Prostate gland (tissue), 2 donors: Measurements from ENCODE around the gene PLEKHD1. TPM values are rescaled to one million over a fixed set of nuclear protein-coding genes. Genes with fewer than 3 reads are reported as not detected.

ENCODE experiments used
- DNase-seq: peaks from one replicate; pipeline ENCODE4 v3.0.0-alpha.2; 2019; ENCODE audit warnings: low spot score
- H3K27ac ChIP-seq, 2 donors: fragments of 200-600 bp; sonication (generic); 2 replicates each; pipeline ENCODE4 v1.5.1; 2017 to 2019
- H3K27me3 ChIP-seq: fragments of 200-600 bp; sonication (generic); replicated peaks from 2 replicates; pipeline ENCODE4 v1.5.1; 2019; ENCODE audit not compliant: insufficient read depth
- H3K36me3 ChIP-seq, 2 donors: fragments of 200-600 bp; sonication (generic); 1 replicate in 1 of 2; 2 replicates in 1 of 2; pipeline versions ENCODE4 v1.5.1 to v1.8.1; 2017 to 2019
- H3K4me1 ChIP-seq: fragments of 200-600 bp; sonication (generic); replicated peaks from 2 replicates; pipeline ENCODE4 v1.5.1; 2019
- H3K4me3 ChIP-seq, 2 donors: fragments of 200-600 bp; sonication (generic); 2 replicates each; pipeline ENCODE4 v1.5.1; 2017 to 2019
- H3K9me3 ChIP-seq: fragments of 200-600 bp; sonication (generic); 2 replicates; pipeline ENCODE4 v1.5.1; 2017
- CTCF ChIP-seq, 4 experiments: fragments of 200-600 bp in 2 of 4; fragments of 450-650 bp in 2 of 4; sonication (generic) in 2 of 4; IDR thresholded peaks; 1 replicate in 3 of 4; 2 replicates in 1 of 4; pipeline ENCODE4 v1.5.1; 2016 to 2019; ENCODE audit warnings: antibody characterized with exemption in 4 of 4, mild to moderate bottlenecking in 2 of 4, moderate library complexity in 2 of 4
- POLR2A ChIP-seq: fragments of 450-650 bp; IDR thresholded peaks from one replicate; pipeline ENCODE4 v1.6.1; 2016; ENCODE audit warnings: antibody characterized with exemption, mild to moderate bottlenecking
- POLR2AphosphoS5 ChIP-seq: sonication (generic); formaldehyde crosslinking; IDR thresholded peaks from one replicate; pipeline ENCODE4 v1.6.1; 2017; ENCODE audit warnings: antibody characterized with exemption
- WGBS: methylation state at CpG from one replicate; pipeline ENCODE4 v1.1.5; 2018; 5-methylcytosine and 5-hydroxymethylcytosine counted together
- intact Hi-C: fragments of 100-400 bp; cut with DNase I; formaldehyde crosslinking; loops from one replicate; pipeline ENCODE4 v1.14.2; 2022
- total RNA-seq, 2 donors: library from RNA; depleted of rRNA; stranded (reverse); fragments of >200 nt; gene quantifications; one replicate each; pipeline ENCODE4 v1.1.0, GENCODE V29; 2016

PLEKHD1 gene
- total RNA-seq, 2 donors from 2014 or later = 0.27 to 0.40 TPM

- no peak overlapping the region for H3K4me3 ChIP-seq
- no peaks in the 10 kb centered on the region for H3K27me3 ChIP-seq
- no peak overlapping the region for H3K27ac ChIP-seq
- DNase-seq = no peak
- WGBS = 86% methylated on average over 3 of the region's 3 CpGs
- H3K4me1 ChIP-seq = no peaks in the 10 kb centered on the region
- H3K9me3 ChIP-seq = no peaks in the 10 kb centered on the region
- intact Hi-C loops = no loop called here
- no peaks in the 10 kb centered on the region for H3K36me3 ChIP-seq
- TF ChIP-seq CTCF (IDR thresholded peaks at IDR 0.05) (no peak), POLR2AphosphoS5 (no peak)
Observed at GRCh38 chr14:69529563-69529962, 45.0 kb downstream of the PLEKHD1 start.

- Histone ChIP-seq H3K4me3 (no peak overlapping the region), H3K27ac (no peak overlapping the region), H3K27me3 (no peaks in the 10 kb centered on the region), H3K4me1 (no peaks in the 10 kb centered on the region), H3K9me3 (no peaks in the 10 kb centered on the region), H3K36me3 (no peaks in the 10 kb centered on the region)
- intact Hi-C loops = no loop called here
- TF ChIP-seq POLR2A (no peak), CTCF (IDR thresholded peaks at IDR 0.05) (no peak), POLR2AphosphoS5 (no peak)
- no peak for DNase-seq
- 56% methylated on average over 4 of the region's 4 CpGs for WGBS
Observed at GRCh38 chr14:69530095-69530494, 45.6 kb downstream of the PLEKHD1 start.

- Histone ChIP-seq H3K36me3 (no peaks in the 10 kb centered on the region), H3K4me3 (no peak overlapping the region), H3K27me3 (no peaks in the 10 kb centered on the region), H3K9me3 (no peaks in the 10 kb centered on the region), H3K4me1 (no peaks in the 10 kb centered on the region), H3K27ac (no peak overlapping the region)
- no peak for DNase-seq
- WGBS = 53% methylated on average over 3 of the region's 3 CpGs
- intact Hi-C loops = no loop called here
- TF ChIP-seq POLR2AphosphoS5 (no peak), POLR2A (no peak), CTCF (IDR thresholded peaks at IDR 0.05) (no peak)
Observed at GRCh38 chr14:69531135-69531534, 46.6 kb downstream of the PLEKHD1 start.

GRCh38 chr14:69532561-69533340 is 48.2 kb downstream of the PLEKHD1 start:
- no peak for DNase-seq
- Histone ChIP-seq H3K27me3 (no peaks in the 10 kb centered on the region), H3K9me3 (no peaks in the 10 kb centered on the region), H3K27ac (no peak overlapping the region), H3K4me1 (no peaks in the 10 kb centered on the region), H3K36me3 (no peaks in the 10 kb centered on the region), H3K4me3 (no peak overlapping the region)
- TF ChIP-seq CTCF (IDR thresholded peaks at IDR 0.05) = no peak
- no peak for TF ChIP-seq POLR2A
- no peak for TF ChIP-seq POLR2AphosphoS5
- 57% methylated on average over 3 of the region's 3 CpGs for WGBS
- intact Hi-C loops = no loop called here

- no peak overlapping the region for H3K4me3 ChIP-seq
- 6% methylated on average over 4 of the region's 4 CpGs for WGBS
- intact Hi-C loops = no loop called here
- no peak overlapping the region for H3K27ac ChIP-seq
- H3K9me3 ChIP-seq = no peaks in the 10 kb centered on the region
- peak; percentile 21 for DNase-seq
- no peaks in the 10 kb centered on the region for H3K36me3 ChIP-seq
- TF ChIP-seq CTCF (IDR thresholded peaks at IDR 0.05) = peak in 3 of 4 experiments; percentile 32 to 54 (median 48)
- TF ChIP-seq POLR2AphosphoS5 = no peak
- H3K27me3 ChIP-seq = no peaks in the 10 kb centered on the region
- H3K4me1 ChIP-seq = no peaks in the 10 kb centered on the region
Observed at GRCh38 chr14:69535230-69535848, 50.8 kb downstream of the PLEKHD1 start.
